Trophoblast cell (in vitro differentiated cells and primary cell): ENCODE data around the gene COA3.

Experiments used
- DNase-seq, 2 donors: peaks; one replicate each; pipeline ENCODE4 v3.0.0-alpha.2; 2016
- H2AFZ ChIP-seq: 2 replicates; pipeline ENCODE4 v1.6.1; 2013; ENCODE audit warnings: low read length, moderate library complexity, mild to moderate bottlenecking; ENCODE audit not compliant: insufficient read depth, poor library complexity
- H2AK5ac ChIP-seq: 2 replicates; pipeline ENCODE4 v1.6.1; 2013; ENCODE audit warnings: mild to moderate bottlenecking, low read length
- H2BK120ac ChIP-seq: 2 replicates; pipeline ENCODE4 v1.6.1; 2013; ENCODE audit warnings: low read length, mild to moderate bottlenecking, moderate library complexity; ENCODE audit not compliant: insufficient read depth, poor library complexity
- H2BK12ac ChIP-seq: 2 replicates; pipeline ENCODE4 v1.6.1; 2013; ENCODE audit warnings: mild to moderate bottlenecking, low read length, moderate library complexity
- H2BK5ac ChIP-seq: 2 replicates; pipeline ENCODE4 v1.6.1; 2013; ENCODE audit warnings: low read length, low read depth, moderate library complexity, mild to moderate bottlenecking; ENCODE audit not compliant: poor library complexity
- H3K14ac ChIP-seq: 2 replicates; pipeline ENCODE4 v1.6.1; 2013; ENCODE audit warnings: mild to moderate bottlenecking, low read length
- H3K18ac ChIP-seq: 2 replicates; pipeline ENCODE4 v1.6.1; 2013; ENCODE audit warnings: mild to moderate bottlenecking, low read length
- H3K23ac ChIP-seq: 2 replicates; pipeline ENCODE4 v1.6.1; 2013; ENCODE audit warnings: low read length
- H3K27ac ChIP-seq: 2 replicates; pipeline ENCODE4 v1.5.1; 2013; ENCODE audit warnings: low read depth, mild to moderate bottlenecking, inconsistent platforms, low read length, moderate library complexity
- H3K27me3 ChIP-seq: 2 replicates; pipeline ENCODE4 v1.6.1; 2013; ENCODE audit warnings: inconsistent platforms, mild to moderate bottlenecking, low read length, moderate library complexity; ENCODE audit not compliant: insufficient read depth
- H3K36me3 ChIP-seq, 2 experiments: 1 replicate in 1 of 2; 2 replicates in 1 of 2; pipeline ENCODE4 v1.6.1; 2013; ENCODE audit warnings: low read length in 2 of 2, mild to moderate bottlenecking in 2 of 2, moderate library complexity in 1 of 2; ENCODE audit not compliant: insufficient read depth in 2 of 2, control insufficient read depth in 1 of 2
- H3K4ac ChIP-seq: 2 replicates; pipeline ENCODE4 v1.6.1; 2013; ENCODE audit warnings: low read depth, mild to moderate bottlenecking, low read length, moderate library complexity
- H3K4me1 ChIP-seq, 2 experiments: 1 replicate in 1 of 2; 2 replicates in 1 of 2; pipeline ENCODE4 v1.6.1; 2013; ENCODE audit warnings: low read length in 2 of 2, mild to moderate bottlenecking in 2 of 2, moderate library complexity in 1 of 2; ENCODE audit not compliant: insufficient read depth in 2 of 2, control insufficient read depth in 1 of 2
- H3K4me2 ChIP-seq: 2 replicates; pipeline ENCODE4 v1.6.1; 2013; ENCODE audit warnings: inconsistent platforms, mild to moderate bottlenecking, low read length, moderate library complexity
- H3K4me3 ChIP-seq: 2 replicates; pipeline ENCODE4 v1.5.1; 2013; ENCODE audit warnings: mild to moderate bottlenecking, low read depth, low read length, inconsistent platforms
- H3K79me1 ChIP-seq: one replicate; pipeline ENCODE4 v1.6.1; 2013; ENCODE audit warnings: low read length
- H3K79me2 ChIP-seq: 2 replicates; pipeline ENCODE4 v1.6.1; 2013; ENCODE audit warnings: low read length, mild to moderate bottlenecking; ENCODE audit not compliant: control insufficient read depth, insufficient read depth, poor library complexity
- H3K9ac ChIP-seq: 2 replicates; pipeline ENCODE4 v1.6.1; 2013; ENCODE audit warnings: mild to moderate bottlenecking, low read length
- H3K9me3 ChIP-seq: 2 replicates; pipeline ENCODE4 v1.6.1; 2013; ENCODE audit warnings: low read depth, mild to moderate bottlenecking, control low read depth, inconsistent platforms, low read length; ENCODE audit not compliant: insufficient read depth
- H4K12ac ChIP-seq: 2 replicates; pipeline ENCODE4 v1.6.1; 2013; ENCODE audit warnings: low read depth, mild to moderate bottlenecking, low read length, moderate library complexity
- H4K8ac ChIP-seq: 2 replicates; pipeline ENCODE4 v1.6.1; 2013; ENCODE audit warnings: low read depth, mild to moderate bottlenecking, low read length, moderate library complexity
- H4K91ac ChIP-seq: one replicate; pipeline ENCODE4 v1.6.1; 2013; ENCODE audit warnings: low read depth, mild to moderate bottlenecking, low read length, moderate library complexity
- WGBS: extraction: QIAGEN DNeasy Blood & Tissue Kit; methylation state at CpG from one replicate; pipeline ENCODE4 v1.1.7; 2013; ENCODE audit warnings: missing lambda C conversion rate; ENCODE audit not compliant: insufficient read length, insufficient coverage; ENCODE audit errors: extremely low coverage; 5-methylcytosine and 5-hydroxymethylcytosine counted together

Gene COA3

GRCh38 chr17:42819939-42820535, 21.5 kb upstream of the COA3 start:
- H3K14ac ChIP-seq, result no peak overlapping the region
- H3K79me1 ChIP-seq, result peaks cover 6% of the 10 kb centered on the region
- no peak overlapping the region for H2BK120ac ChIP-seq
- no peak overlapping the region for H4K12ac ChIP-seq
- H2BK5ac ChIP-seq, result no peak overlapping the region
- no peak overlapping the region for H3K18ac ChIP-seq
- H3K27me3 ChIP-seq, result no peaks in the 10 kb centered on the region
- no peak overlapping the region for H2AFZ ChIP-seq
- no peak overlapping the region for H3K9ac ChIP-seq
- no peak overlapping the region for H3K4me3 ChIP-seq
- no peak overlapping the region for H3K23ac ChIP-seq
- H3K4ac ChIP-seq, result no peak overlapping the region
- H3K79me2 ChIP-seq, result peaks cover 4% of the 10 kb centered on the region
- no peak overlapping the region for H2BK12ac ChIP-seq
- H3K4me2 ChIP-seq, result no peak overlapping the region
- peak; percentile 24 to 58 for DNase-seq
- H4K91ac ChIP-seq, result no peak overlapping the region
- WGBS, result no CpG with 5 or more reads among the region's 2 CpGs
- no peak overlapping the region for H4K8ac ChIP-seq
- H3K27ac ChIP-seq, result no peak overlapping the region
- H2AK5ac ChIP-seq, result no peak overlapping the region
- peaks cover 4% of the 10 kb centered on the region for H3K9me3 ChIP-seq
- peaks cover 5% of the 10 kb centered on the region in 2 experiments for H3K4me1 ChIP-seq
- H3K36me3 ChIP-seq, result peaks cover 20 to 47% of the 10 kb centered on the region in 2 experiments

- H3K4me3 ChIP-seq, result no peak overlapping the region
- H2BK5ac ChIP-seq, result no peak overlapping the region
- peaks cover 4% of the 10 kb centered on the region for H3K9me3 ChIP-seq
- no peak overlapping the region for H3K4ac ChIP-seq
- H3K23ac ChIP-seq, result no peak overlapping the region
- no peak overlapping the region for H2BK120ac ChIP-seq
- no peak overlapping the region for H2BK12ac ChIP-seq
- no peak for DNase-seq
- no peak overlapping the region for H4K12ac ChIP-seq
- H3K14ac ChIP-seq, result no peak overlapping the region
- no peak overlapping the region for H3K18ac ChIP-seq
- no peaks in the 10 kb centered on the region for H3K79me1 ChIP-seq
- WGBS, result no CpG with 5 or more reads among the region's 5 CpGs
- no peak overlapping the region for H3K9ac ChIP-seq
- no peak overlapping the region for H3K27ac ChIP-seq
- no peaks in the 10 kb centered on the region for H3K27me3 ChIP-seq
- H3K4me1 ChIP-seq, result peaks cover 1% of the 10 kb centered on the region in 2 experiments
- H2AK5ac ChIP-seq, result no peak overlapping the region
- H3K4me2 ChIP-seq, result no peak overlapping the region
- no peak overlapping the region for H2AFZ ChIP-seq
- H4K91ac ChIP-seq, result no peak overlapping the region
- no peak overlapping the region for H4K8ac ChIP-seq
- peaks cover 24 to 54% of the 10 kb centered on the region in 2 experiments for H3K36me3 ChIP-seq
- no peaks in the 10 kb centered on the region for H3K79me2 ChIP-seq
Observed at GRCh38 chr17:42818379-42818778, 19.9 kb upstream of the COA3 start.

GRCh38 chr17:42817866-42818265, 19.4 kb upstream of the COA3 start:
- Histone ChIP-seq H3K4me2 (no peak overlapping the region), H3K18ac (no peak overlapping the region), H2BK5ac (no peak overlapping the region), H4K12ac (no peak overlapping the region), H3K79me1 (no peaks in the 10 kb centered on the region), H3K4ac (no peak overlapping the region), H2AK5ac (no peak overlapping the region), H3K4me1 (no peaks in the 10 kb centered on the region), H3K14ac (no peak overlapping the region), H3K79me2 (no peaks in the 10 kb centered on the region), H3K36me3 (peaks cover 26 to 54% of the 10 kb centered on the region in 2 experiments), H2AFZ (no peak overlapping the region), H3K27me3 (no peaks in the 10 kb centered on the region), H4K8ac (no peak overlapping the region), H3K23ac (no peak overlapping the region), H2BK120ac (no peak overlapping the region), H3K9ac (no peak overlapping the region), H3K4me3 (no peak overlapping the region), H3K27ac (no peak overlapping the region), H3K9me3 (peaks cover 4% of the 10 kb centered on the region), H2BK12ac (no peak overlapping the region), H4K91ac (no peak overlapping the region)
- WGBS, result no CpG with 5 or more reads among the region's 1 CpG
- DNase-seq, result peak; percentile 8 to 47

- peaks cover 4% of the 10 kb centered on the region for H3K9me3 ChIP-seq
- no peak overlapping the region for H3K27ac ChIP-seq
- H3K23ac ChIP-seq, result no peak overlapping the region
- no peak overlapping the region for H4K8ac ChIP-seq
- H3K4me2 ChIP-seq, result no peak overlapping the region
- no peak overlapping the region for H2BK120ac ChIP-seq
- no peak overlapping the region for H2AK5ac ChIP-seq
- no peak for DNase-seq
- no peak overlapping the region for H3K4me3 ChIP-seq
- no peak overlapping the region for H4K91ac ChIP-seq
- no peak overlapping the region for H3K18ac ChIP-seq
- no peaks in the 10 kb centered on the region for H3K79me1 ChIP-seq
- H3K4ac ChIP-seq, result no peak overlapping the region
- no peak overlapping the region for H3K9ac ChIP-seq
- H2BK5ac ChIP-seq, result no peak overlapping the region
- no peak overlapping the region for H3K14ac ChIP-seq
- WGBS, result no CpG with 5 or more reads among the region's 8 CpGs
- H2BK12ac ChIP-seq, result no peak overlapping the region
- no peaks in the 10 kb centered on the region for H3K79me2 ChIP-seq
- peaks cover 32 to 59% of the 10 kb centered on the region in 2 experiments for H3K36me3 ChIP-seq
- no peaks in the 10 kb centered on the region for H3K27me3 ChIP-seq
- no peak overlapping the region for H4K12ac ChIP-seq
- no peaks in the 10 kb centered on the region for H3K4me1 ChIP-seq
- no peak overlapping the region for H2AFZ ChIP-seq
Observed at GRCh38 chr17:42814633-42815399, 16.3 kb upstream of the COA3 start.
